Measurements from ENCODE around the gene TAF10.

The TAF10 gene

GRCh38 chr11:6618117-6619003 is 6.3 kb upstream of the TAF10 start:
- no peak for TF ChIP-seq FOXK2 (IDR thresholded peaks at IDR 0.05)
- TF ChIP-seq TARDBP (IDR thresholded peaks at IDR 0.05): no peak
- TF ChIP-seq NFRKB (IDR thresholded peaks at IDR 0.05): no peak
- TF ChIP-seq CTBP1 (IDR thresholded peaks at IDR 0.05; ENCODE audit: borderline replicate concordance): no peak
- no peak for TF ChIP-seq ZNF384 (IDR thresholded peaks at IDR 0.05)
- no peak for TF ChIP-seq SUZ12 (IDR thresholded peaks at IDR 0.05)
- no peak for TF ChIP-seq BHLHE40 (IDR thresholded peaks at IDR 0.05; ENCODE audit: borderline replicate concordance)
- POLR2A ChIA-PET: interaction anchor here (0.7 to 2.4 kb wide), 9 partner anchors 11 to 82 kb away, joined by 3 to 14 read pairs (median 5); partner anchors contain the start of genes ILK and MRPL17
- CTCF ChIA-PET: interaction anchor here (0.5 kb wide), 1 partner anchor 1863 kb away, joined by 3 read pairs; no protein-coding TSS in a partner anchor
- DNase-seq (ENCODE audit: extremely low spot score): peak; percentile 24

- CTCF ChIA-PET: no interaction called here
- DNase-seq (ENCODE audit: extremely low spot score): no peak
- TF ChIP-seq FOXM1 (IDR thresholded peaks at IDR 0.05; ENCODE audit: borderline replicate concordance) (no peak), ELF4 (IDR thresholded peaks at IDR 0.05) (no peak), ARNT (IDR thresholded peaks at IDR 0.05) (no peak), NFRKB (IDR thresholded peaks at IDR 0.05) (no peak), FOXK2 (IDR thresholded peaks at IDR 0.05) (no peak), SP1 (IDR thresholded peaks at IDR 0.05) (no peak), TARDBP (IDR thresholded peaks at IDR 0.05) (no peak), LEF1 (IDR thresholded peaks at IDR 0.05; ENCODE audit: borderline replicate concordance) (no peak), SUZ12 (IDR thresholded peaks at IDR 0.05) (no peak), L3MBTL2 (conservative IDR thresholded peaks at IDR 0.05) (no peak), HDGF (IDR thresholded peaks at IDR 0.05; ENCODE audit: borderline replicate concordance) (no peak), PKNOX1 (IDR thresholded peaks at IDR 0.05) (no peak)
- POLR2A ChIA-PET: interaction anchor here (1.2 kb wide), 1 partner anchor 54 kb away, joined by 3 read pairs; no protein-coding TSS in a partner anchor
These were observed 5.3 kb upstream of the TAF10 start for GRCh38 chr11:6617315-6617781.

- POLR2A ChIA-PET: no interaction called here
- no peak for TF ChIP-seq FOXK2 (IDR thresholded peaks at IDR 0.05)
- no peak for TF ChIP-seq FOXA1 (IDR thresholded peaks at IDR 0.05)
- no peak for TF ChIP-seq BHLHE40 (IDR thresholded peaks at IDR 0.05; ENCODE audit: borderline replicate concordance)
- no peak for TF ChIP-seq CTBP1 (IDR thresholded peaks at IDR 0.05; ENCODE audit: borderline replicate concordance)
- TF ChIP-seq HDGF (IDR thresholded peaks at IDR 0.05; ENCODE audit: borderline replicate concordance): no peak
- no peak for TF ChIP-seq ARNT (IDR thresholded peaks at IDR 0.05)
- TF ChIP-seq ZNF384 (IDR thresholded peaks at IDR 0.05): no peak
- TF ChIP-seq PKNOX1 (IDR thresholded peaks at IDR 0.05): no peak
- no peak for TF ChIP-seq SP1 (IDR thresholded peaks at IDR 0.05)
- no peak for DNase-seq (ENCODE audit: extremely low spot score)
- CTCF ChIA-PET: no interaction called here
These were observed 4.7 kb upstream of the TAF10 start for GRCh38 chr11:6616596-6617250.

- TF ChIP-seq NFRKB (IDR thresholded peaks at IDR 0.05): no peak
- no peak for TF ChIP-seq TARDBP (IDR thresholded peaks at IDR 0.05)
- no peak for TF ChIP-seq FOXK2 (IDR thresholded peaks at IDR 0.05)
- TF ChIP-seq SUZ12 (IDR thresholded peaks at IDR 0.05): no peak
- no peak for TF ChIP-seq CTBP1 (IDR thresholded peaks at IDR 0.05; ENCODE audit: borderline replicate concordance)
- no peak for TF ChIP-seq SP1 (IDR thresholded peaks at IDR 0.05)
- TF ChIP-seq BHLHE40 (IDR thresholded peaks at IDR 0.05; ENCODE audit: borderline replicate concordance): no peak
- TF ChIP-seq HDGF (IDR thresholded peaks at IDR 0.05; ENCODE audit: borderline replicate concordance): no peak
- DNase-seq (ENCODE audit: extremely low spot score): no peak
- POLR2A ChIA-PET: no interaction called here
- CTCF ChIA-PET: interaction anchor here (0.6 kb wide), 1 partner anchor 139 kb away, joined by 3 read pairs; no protein-coding TSS in a partner anchor
These were observed 4.0 kb upstream of the TAF10 start for GRCh38 chr11:6615882-6616585.

GRCh38 chr11:6615046-6615445 is 3.0 kb upstream of the TAF10 start:
- CTCF ChIA-PET: no interaction called here
- TF ChIP-seq ELF4 (IDR thresholded peaks at IDR 0.05) (no peak), TARDBP (IDR thresholded peaks at IDR 0.05) (no peak), ZNF384 (IDR thresholded peaks at IDR 0.05) (no peak), SUZ12 (IDR thresholded peaks at IDR 0.05) (no peak), BHLHE40 (IDR thresholded peaks at IDR 0.05; ENCODE audit: borderline replicate concordance) (no peak), FOXM1 (IDR thresholded peaks at IDR 0.05; ENCODE audit: borderline replicate concordance) (no peak), LEF1 (IDR thresholded peaks at IDR 0.05; ENCODE audit: borderline replicate concordance) (no peak)

GRCh38 chr11:6614446-6614845 is 2.4 kb upstream of the TAF10 start:
- POLR2A ChIA-PET: interaction anchor here (5.2 kb wide), 1 partner anchor 68 kb away, joined by 39 read pairs; the partner anchor contains the start of gene MRPL17
- no peak for DNase-seq (ENCODE audit: extremely low spot score)
- CTCF ChIA-PET: no interaction called here
- TF ChIP-seq SP1 (IDR thresholded peaks at IDR 0.05) (no peak), BHLHE40 (IDR thresholded peaks at IDR 0.05; ENCODE audit: borderline replicate concordance) (no peak), CTBP1 (IDR thresholded peaks at IDR 0.05; ENCODE audit: borderline replicate concordance) (no peak), L3MBTL2 (conservative IDR thresholded peaks at IDR 0.05) (no peak), LEF1 (IDR thresholded peaks at IDR 0.05; ENCODE audit: borderline replicate concordance) (no peak), ARNT (IDR thresholded peaks at IDR 0.05) (no peak), FOXA1 (IDR thresholded peaks at IDR 0.05) (no peak), FOXK2 (IDR thresholded peaks at IDR 0.05) (no peak), NFRKB (IDR thresholded peaks at IDR 0.05) (no peak), HDGF (IDR thresholded peaks at IDR 0.05; ENCODE audit: borderline replicate concordance) (no peak), ELF4 (IDR thresholded peaks at IDR 0.05) (no peak), TARDBP (IDR thresholded peaks at IDR 0.05) (no peak), SUZ12 (IDR thresholded peaks at IDR 0.05) (no peak), ZNF384 (IDR thresholded peaks at IDR 0.05) (no peak), PKNOX1 (IDR thresholded peaks at IDR 0.05) (no peak), FOXM1 (IDR thresholded peaks at IDR 0.05; ENCODE audit: borderline replicate concordance) (no peak)

More at GRCh38 chr11:6615046-6615445, 3.0 kb upstream of the TAF10 start:
- no peak for DNase-seq (ENCODE audit: extremely low spot score)
- POLR2A ChIA-PET: no interaction called here

All from HEK293T (cell line).